Activated CD4-positive, alpha-beta T cell treated with anti-CD3 and anti-CD28 coated beads, Interleukin-2, amount 10 ng/mL, durations not matched to agents 7 days and 5 days (primary cell): ENCODE measurements around the gene SLC25A52. TPM values are rescaled to one million over a fixed set of nuclear protein-coding genes. Genes with fewer than 3 reads are reported as not detected.
"Not testable (repeated sequence)": the region's sequence is repeated elsewhere in the genome, so short reads cannot be mapped to it uniquely, and the experiment has no call there.

Experiments
- CTCF ChIA-PET: fragments of 350-600 bp; sonication (Branson Sonifier 250); formaldehyde crosslinking; loops from one replicate; lab custom pipeline; 2021; ENCODE audit warnings: antibody characterized with exemption; lab: Charles Lee
- POLR2A ChIA-PET: fragments of 350-600 bp; sonication (Branson Sonifier 250); formaldehyde crosslinking; loops from one replicate; lab custom pipeline; 2021; ENCODE audit warnings: antibody characterized with exemption; lab: Charles Lee
- DNase-seq: peaks from one replicate; pipeline ENCODE4 v3.0.0-alpha.2; 2020
- H3K27ac Mint-ChIP-seq: one replicate; pipeline ENCODE4 v1.8.0; 2021; ENCODE audit warnings: mild to moderate bottlenecking, moderate library complexity, mixed read lengths
- H3K27me3 Mint-ChIP-seq: one replicate; pipeline ENCODE4 v1.8.0; 2021; ENCODE audit warnings: mixed read lengths
- H3K36me3 Mint-ChIP-seq: one replicate; pipeline ENCODE4 v1.8.0; 2021; ENCODE audit warnings: low read depth, mixed read lengths
- H3K4me1 Mint-ChIP-seq: one replicate; pipeline ENCODE4 v1.8.0; 2021; ENCODE audit warnings: mixed read lengths
- H3K4me3 Mint-ChIP-seq: one replicate; pipeline ENCODE4 v1.8.0; 2021; ENCODE audit warnings: mild to moderate bottlenecking, moderate library complexity, mixed read lengths
- H3K9me3 Mint-ChIP-seq: one replicate; pipeline ENCODE4 v1.8.0; 2021; ENCODE audit warnings: mixed read lengths
- total RNA-seq, 2 experiments: library from RNA; stranded (reverse); gene quantifications; one replicate each; pipeline ENCODE4 v1.2.3, GENCODE V29; 2021

SLC25A52 gene
- total RNA-seq, 2 experiments from 2014 or later: not detected

DNA sequence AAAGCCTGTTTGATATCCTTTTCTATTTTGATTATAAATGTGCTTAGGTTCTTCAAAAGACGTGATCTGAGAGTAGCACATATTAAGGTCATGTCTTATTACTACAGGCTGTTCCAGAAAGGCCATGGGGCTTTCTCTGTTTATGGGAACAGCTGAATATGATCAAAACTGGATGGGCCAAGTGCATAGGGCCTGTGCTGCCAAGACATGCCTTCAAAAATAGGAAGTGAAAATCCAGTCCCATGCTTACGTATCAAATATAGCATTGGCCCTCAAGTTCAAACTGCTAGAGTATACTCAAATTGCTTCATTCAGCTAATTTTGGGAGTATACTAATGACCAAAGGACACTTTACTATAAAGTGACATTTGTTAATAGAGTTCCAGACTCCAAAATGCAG, 24.1 kb downstream of the SLC25A52 start:
- Mint-ChIP-seq H3K4me3 (no peak overlapping the region), H3K27ac (no peak overlapping the region), H3K9me3 (no peaks in the 10 kb centered on the region), H3K4me1 (no peaks in the 10 kb centered on the region), H3K27me3 (peaks cover 12% of the 10 kb centered on the region), H3K36me3 (no peaks in the 10 kb centered on the region)
- no peak for DNase-seq
- ChIA-PET POLR2A (no interaction called here), CTCF (no interaction called here)

DNA sequence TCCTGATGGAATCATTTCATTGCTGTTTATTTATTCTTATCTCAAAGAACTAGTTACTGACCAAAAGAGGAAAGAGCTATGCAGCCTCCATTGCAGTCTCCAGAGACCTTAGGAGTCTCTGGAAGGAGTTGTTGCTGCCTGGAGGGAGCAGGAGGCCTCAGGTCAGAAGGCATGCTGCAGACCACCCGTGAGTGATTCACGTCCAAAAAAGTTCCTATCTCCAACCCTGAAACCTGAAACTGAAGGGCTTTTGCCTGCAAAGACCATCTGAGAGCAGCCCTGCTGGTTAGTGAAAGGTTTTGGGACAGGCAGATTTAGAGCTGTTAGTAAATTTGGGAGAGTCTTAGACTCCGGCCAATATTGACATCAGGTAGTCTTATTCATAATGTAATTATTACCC, 29.1 kb downstream of the SLC25A52 start:
- Mint-ChIP-seq H3K4me1 (no peaks in the 10 kb centered on the region), H3K9me3 (no peaks in the 10 kb centered on the region), H3K27me3 (peaks cover 22% of the 10 kb centered on the region), H3K36me3 (no peaks in the 10 kb centered on the region), H3K4me3 (no peak overlapping the region), H3K27ac (no peak overlapping the region)
- no peak for DNase-seq
- ChIA-PET POLR2A (no interaction called here), CTCF (interaction anchor here (1.3 kb wide), 1 partner anchor 10 kb away, joined by 3 read pairs; no protein-coding TSS in a partner anchor)

GRCh38 chr18:31729196-31729595, 31.5 kb downstream of the SLC25A52 start:
- CTCF ChIA-PET: not testable (repeated sequence)

GRCh38 chr18:31723990-31724711, 36.5 kb downstream of the SLC25A52 start:
- no peak for DNase-seq
- Mint-ChIP-seq H3K27ac (no peak overlapping the region), H3K4me3 (peak overlapping the region; percentile 55), H3K27me3 (peaks cover 27% of the 10 kb centered on the region), H3K4me1 (peaks cover 4% of the 10 kb centered on the region), H3K36me3 (peaks cover 3% of the 10 kb centered on the region), H3K9me3 (peaks cover 5% of the 10 kb centered on the region)
- ChIA-PET CTCF (interaction anchor here (1.0 to 1.1 kb wide), 2 partner anchors 7 to 9 kb away, joined by 3 read pairs; no protein-coding TSS in a partner anchor), POLR2A (no interaction called here)

More at GRCh38 chr18:31729196-31729595, 31.5 kb downstream of the SLC25A52 start:
- H3K4me3 Mint-ChIP-seq, DNase-seq, H3K36me3 Mint-ChIP-seq, POLR2A ChIA-PET, H3K27ac Mint-ChIP-seq, H3K9me3 Mint-ChIP-seq, H3K4me1 Mint-ChIP-seq: not testable (repeated sequence)
- peaks cover 26% of the 10 kb centered on the region for H3K27me3 Mint-ChIP-seq

DNA sequence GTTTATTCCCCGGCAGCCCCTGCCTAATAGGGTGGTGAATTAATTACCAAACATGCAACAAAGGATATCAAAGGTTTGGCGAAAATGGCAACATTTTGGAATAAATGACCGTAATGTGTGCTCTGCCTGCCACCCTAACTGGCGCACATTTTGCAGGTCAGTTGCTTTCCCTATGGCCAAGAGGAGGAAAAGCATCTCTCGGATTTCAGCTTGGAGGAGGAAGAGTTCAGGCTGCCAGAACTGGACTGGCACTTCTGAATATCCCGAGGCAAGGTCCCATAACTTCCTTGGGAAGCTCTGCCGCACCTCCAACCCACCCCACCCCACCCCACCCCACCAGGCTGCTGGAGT, 37.1 kb downstream of the SLC25A52 start:
- peaks cover 4% of the 10 kb centered on the region for H3K4me1 Mint-ChIP-seq
- no peak overlapping the region for H3K4me3 Mint-ChIP-seq
- peaks cover 27% of the 10 kb centered on the region for H3K27me3 Mint-ChIP-seq
- ChIA-PET CTCF (interaction anchor here (1.4 kb wide), 1 partner anchor 39 kb away, joined by 3 read pairs; the partner anchor contains the start of gene B4GALT6), POLR2A (no interaction called here)
- H3K9me3 Mint-ChIP-seq: peaks cover 5% of the 10 kb centered on the region
- no peak for DNase-seq
- peaks cover 3% of the 10 kb centered on the region for H3K36me3 Mint-ChIP-seq
- H3K27ac Mint-ChIP-seq: no peak overlapping the region

DNA sequence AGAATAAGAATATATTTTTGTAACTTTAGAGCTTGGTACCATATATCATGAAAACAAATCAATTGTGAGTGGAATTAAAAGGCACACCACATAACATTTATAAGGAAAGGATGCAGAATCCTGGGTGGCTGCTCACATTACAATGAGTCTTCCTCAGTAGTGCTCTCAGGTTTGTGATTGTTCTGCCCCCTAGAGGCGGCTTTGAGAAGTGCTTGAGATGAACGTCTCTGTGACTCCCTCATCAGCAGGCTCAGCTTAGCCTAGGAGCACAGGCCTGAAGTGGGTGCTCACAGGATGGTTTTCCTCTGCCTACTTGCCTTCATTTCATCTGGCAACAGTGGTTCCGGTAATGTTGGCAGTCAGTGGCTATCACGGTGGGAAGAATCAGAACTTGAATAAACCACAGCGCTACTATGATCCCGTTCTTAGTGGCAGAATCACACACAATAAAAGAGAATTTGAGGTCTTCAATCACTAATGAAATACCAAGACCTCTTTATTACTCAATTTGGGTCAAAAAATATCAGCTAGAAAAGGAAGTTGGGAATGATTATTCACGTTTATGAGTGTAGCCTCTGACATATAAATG, 38.2 kb downstream of the SLC25A52 start:
- DNase-seq: peak; percentile 84
- POLR2A ChIA-PET: no interaction called here
- H3K27me3 Mint-ChIP-seq: peaks cover 26% of the 10 kb centered on the region
- peaks cover 4% of the 10 kb centered on the region for H3K4me1 Mint-ChIP-seq
- H3K4me3 Mint-ChIP-seq: no peak overlapping the region
- H3K36me3 Mint-ChIP-seq: peaks cover 3% of the 10 kb centered on the region
- CTCF ChIA-PET: interaction anchor here (0.9 to 1.4 kb wide), 3 partner anchors 8 to 166 kb away, joined by 3 to 7 read pairs (median 3); partner anchors contain the start of gene B4GALT6
- H3K9me3 Mint-ChIP-seq: peaks cover 5% of the 10 kb centered on the region
- H3K27ac Mint-ChIP-seq: no peak overlapping the region

DNA sequence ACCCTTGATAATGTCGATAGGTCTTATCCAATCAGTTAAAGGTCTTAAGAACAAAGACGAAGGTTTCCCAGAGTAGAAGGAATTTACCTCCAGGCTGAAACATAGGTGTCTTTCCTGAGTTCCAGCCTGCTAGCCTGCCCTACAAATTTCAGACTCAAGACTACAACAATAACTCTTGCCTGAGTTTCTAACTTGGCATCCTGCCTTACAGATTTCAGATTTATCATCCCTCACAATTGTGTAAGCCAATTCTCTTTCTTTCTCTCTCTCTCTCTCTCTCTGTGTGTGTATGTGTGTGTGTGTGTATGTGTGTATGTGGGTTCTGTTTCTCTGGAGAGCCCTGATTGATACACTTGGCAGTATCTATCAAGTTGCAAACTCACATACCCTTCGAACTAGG, 39.1 kb downstream of the SLC25A52 start:
- ChIA-PET POLR2A (no interaction called here), CTCF (interaction anchor here (1.0 kb wide), 1 partner anchor 165 kb away, joined by 7 read pairs; no protein-coding TSS in a partner anchor)
- Mint-ChIP-seq H3K27me3 (peaks cover 23% of the 10 kb centered on the region), H3K4me1 (peaks cover 4% of the 10 kb centered on the region), H3K27ac (no peak overlapping the region), H3K4me3 (no peak overlapping the region), H3K36me3 (peaks cover 3% of the 10 kb centered on the region), H3K9me3 (peaks cover 5% of the 10 kb centered on the region)
- no peak for DNase-seq

DNA sequence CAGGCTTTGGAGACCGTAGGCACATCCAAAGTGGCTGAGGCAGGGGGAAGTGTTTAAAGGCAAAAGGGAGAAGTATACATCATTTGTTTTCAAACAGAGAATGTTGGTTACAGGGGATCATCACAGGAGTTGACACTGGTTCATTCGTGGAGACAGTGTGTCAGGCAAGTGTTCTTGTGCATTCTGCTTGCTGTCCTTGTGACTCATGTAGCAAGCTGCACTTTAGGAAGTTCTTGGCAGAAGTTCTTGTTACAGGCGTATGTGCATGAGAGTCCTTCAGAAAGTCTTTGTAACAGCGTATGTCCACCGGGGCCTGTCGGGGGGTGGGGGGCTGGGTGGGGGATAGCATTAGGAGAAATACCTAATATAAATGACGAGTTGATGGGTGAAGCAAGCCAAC, 39.8 kb downstream of the SLC25A52 start:
- Mint-ChIP-seq H3K36me3 (peaks cover 3% of the 10 kb centered on the region), H3K27me3 (peaks cover 23% of the 10 kb centered on the region), H3K9me3 (peaks cover 5% of the 10 kb centered on the region), H3K4me3 (no peak overlapping the region), H3K4me1 (peaks cover 4% of the 10 kb centered on the region), H3K27ac (no peak overlapping the region)
- ChIA-PET POLR2A (no interaction called here), CTCF (no interaction called here)
- no peak for DNase-seq

GRCh38 chr18:31719363-31720006, 41.2 kb downstream of the SLC25A52 start:
- ChIA-PET CTCF (interaction anchor here (0.6 kb wide), 1 partner anchor 101 kb away, joined by 6 read pairs; no protein-coding TSS in a partner anchor), POLR2A (no interaction called here)
- peaks cover 5% of the 10 kb centered on the region for H3K9me3 Mint-ChIP-seq
- no peak overlapping the region for H3K27ac Mint-ChIP-seq
- DNase-seq: no peak
- peaks cover 20% of the 10 kb centered on the region for H3K27me3 Mint-ChIP-seq
- peaks cover 3% of the 10 kb centered on the region for H3K4me1 Mint-ChIP-seq
- peaks cover 3% of the 10 kb centered on the region for H3K36me3 Mint-ChIP-seq
- no peak overlapping the region for H3K4me3 Mint-ChIP-seq

GRCh38 chr18:31718386-31718785, 42.3 kb downstream of the SLC25A52 start:
- Mint-ChIP-seq H3K9me3 (peaks cover 5% of the 10 kb centered on the region), H3K4me1 (no peaks in the 10 kb centered on the region), H3K27me3 (peaks cover 12% of the 10 kb centered on the region), H3K4me3 (no peak overlapping the region), H3K36me3 (peaks cover 3% of the 10 kb centered on the region), H3K27ac (no peak overlapping the region)
- ChIA-PET POLR2A (no interaction called here), CTCF (no interaction called here)
- DNase-seq: no peak

GRCh38 chr18:31716362-31716761, 44.3 kb downstream of the SLC25A52 start:
- peaks cover 5% of the 10 kb centered on the region for H3K27me3 Mint-ChIP-seq
- POLR2A ChIA-PET: no interaction called here
- CTCF ChIA-PET: interaction anchor here (1.4 kb wide), 1 partner anchor 9 kb away, joined by 3 read pairs; no protein-coding TSS in a partner anchor

DNA sequence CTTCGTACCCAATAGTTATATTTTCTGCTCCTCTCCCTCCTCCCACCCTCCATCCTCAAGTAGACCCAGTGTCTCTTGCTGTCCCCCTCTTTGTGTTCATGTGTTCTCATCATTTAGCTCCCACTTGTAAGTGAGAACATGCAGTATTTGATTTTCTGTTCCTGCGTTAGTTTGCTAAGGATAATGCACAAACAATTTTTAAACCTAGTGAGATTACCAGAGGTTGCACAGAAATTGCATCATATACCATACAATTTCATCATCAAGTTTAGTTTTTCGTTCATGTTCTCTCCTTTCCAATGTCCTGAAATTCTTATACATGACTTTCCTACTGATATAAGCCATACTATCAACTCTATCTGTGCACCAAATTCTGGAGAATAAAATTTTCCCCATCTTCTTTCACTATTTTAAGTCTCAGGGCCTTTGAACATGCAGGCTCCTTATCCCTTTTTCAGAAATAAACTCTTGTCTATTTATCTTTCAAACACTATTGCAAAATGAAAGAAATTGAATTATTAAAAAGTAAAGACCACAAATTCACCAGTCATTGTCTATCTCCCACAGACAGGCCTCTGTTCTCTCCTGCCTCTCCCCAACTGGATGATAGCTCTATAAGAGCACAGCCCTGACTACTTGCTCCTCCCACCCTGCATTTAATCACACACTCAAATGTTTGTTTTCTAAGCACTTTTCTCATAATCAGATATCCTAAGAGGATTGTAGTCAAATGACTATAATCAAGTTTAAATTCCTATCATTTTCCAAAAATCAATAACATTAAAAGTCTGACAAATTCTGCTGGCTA, 49.1 kb downstream of the SLC25A52 start:
- CTCF ChIA-PET: interaction anchor here (1.1 kb wide), 1 partner anchor 548 kb away, joined by 3 read pairs; no protein-coding TSS in a partner anchor
- Mint-ChIP-seq H3K27ac (no peak overlapping the region), H3K9me3 (no peaks in the 10 kb centered on the region), H3K4me3 (no peak overlapping the region), H3K36me3 (no peaks in the 10 kb centered on the region), H3K27me3 (peaks cover 2% of the 10 kb centered on the region), H3K4me1 (no peaks in the 10 kb centered on the region)
- POLR2A ChIA-PET: no interaction called here
- no peak for DNase-seq

More at GRCh38 chr18:31716362-31716761, 44.3 kb downstream of the SLC25A52 start:
- Mint-ChIP-seq H3K9me3 (peaks cover 5% of the 10 kb centered on the region), H3K27ac (no peak overlapping the region), H3K4me1 (no peaks in the 10 kb centered on the region), H3K36me3 (peaks cover 3% of the 10 kb centered on the region), H3K4me3 (no peak overlapping the region)
- no peak for DNase-seq
